Stimulated activated CD4-positive, alpha-beta T cell treated with anti-CD3 and anti-CD28 coated beads, Interleukin-1b, Interleukin-23, amount 100 ng/mL, for 4 hours (primary cell): Measurements from ENCODE around the gene NAP1L4.
"Not testable (repeated sequence)": the region's sequence is repeated elsewhere in the genome, so short reads cannot be mapped to it uniquely, and the experiment has no call there.

Source experiments
- DNase-seq, 2 donors: peaks; one replicate each; pipeline ENCODE4 v3.0.0-alpha.2; 2020; ENCODE audit warnings: low read depth in 2 of 2

NAP1L4 gene

DNA sequence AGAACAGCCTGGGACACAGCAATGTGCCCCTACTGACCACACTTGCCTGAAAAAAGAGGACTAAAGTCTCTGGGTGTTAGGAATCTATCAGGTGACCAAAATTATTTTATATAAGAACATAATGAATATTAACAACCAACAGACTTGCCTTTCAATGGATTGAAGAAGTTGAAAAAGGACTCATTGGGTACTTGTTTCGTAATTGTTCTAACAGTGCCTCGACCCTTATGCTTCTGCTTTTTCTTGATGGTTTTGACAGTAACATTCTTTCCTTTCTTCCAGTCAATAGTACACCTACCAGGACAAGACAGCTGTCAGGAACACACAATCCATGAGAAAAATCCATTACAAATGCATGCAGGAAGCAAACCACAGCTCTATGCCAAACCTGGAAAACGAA is 33.9 kb downstream of the NAP1L4 start:
- no peak for DNase-seq

DNA sequence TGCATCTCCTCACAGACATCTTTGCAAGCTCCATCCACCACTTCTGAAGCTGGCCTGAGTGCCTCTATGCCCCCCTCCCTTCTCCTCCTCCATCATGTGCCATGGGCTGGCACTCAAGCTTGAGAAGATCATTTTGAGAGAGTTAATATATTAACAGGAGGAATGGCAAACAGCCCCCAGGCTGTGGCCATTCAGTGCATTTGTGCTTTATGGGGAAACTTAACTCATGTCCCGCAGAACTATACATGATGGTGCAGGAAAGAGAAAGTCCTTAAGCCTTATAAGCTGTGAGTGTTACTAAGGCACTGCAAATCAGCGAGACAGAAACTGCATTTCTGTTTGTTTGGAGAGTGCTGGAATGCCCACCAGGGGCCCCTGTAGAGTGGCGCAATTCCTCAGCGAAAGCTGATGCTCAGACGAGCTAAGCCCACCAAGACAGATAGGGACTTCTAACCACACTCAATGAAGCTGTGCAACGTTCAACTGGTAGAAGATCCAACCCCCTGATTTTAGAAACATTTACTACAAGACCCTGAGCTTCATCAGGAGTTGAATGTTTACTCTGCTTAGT is 36.1 kb downstream of the NAP1L4 start:
- DNase-seq, result no peak

DNA sequence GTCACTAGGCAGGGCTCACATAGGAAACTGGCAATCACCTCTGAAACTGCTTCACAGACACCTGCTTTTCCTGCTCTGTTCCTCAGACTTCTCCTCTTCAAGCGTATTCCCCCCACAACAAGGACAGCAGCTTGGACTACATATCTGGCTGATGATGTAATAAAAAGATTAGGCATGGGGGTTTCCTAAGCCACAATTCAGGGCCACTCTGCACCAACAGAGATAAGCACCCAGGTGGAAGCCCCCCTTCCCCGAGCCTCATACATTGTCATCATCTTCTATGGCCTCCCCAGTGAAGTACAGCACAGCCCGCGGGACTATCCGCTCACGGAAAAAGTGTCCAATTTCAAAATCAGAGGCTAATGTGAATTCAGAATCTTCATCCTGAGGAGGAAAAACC is 37.9 kb downstream of the NAP1L4 start:
- no peak for DNase-seq

DNA sequence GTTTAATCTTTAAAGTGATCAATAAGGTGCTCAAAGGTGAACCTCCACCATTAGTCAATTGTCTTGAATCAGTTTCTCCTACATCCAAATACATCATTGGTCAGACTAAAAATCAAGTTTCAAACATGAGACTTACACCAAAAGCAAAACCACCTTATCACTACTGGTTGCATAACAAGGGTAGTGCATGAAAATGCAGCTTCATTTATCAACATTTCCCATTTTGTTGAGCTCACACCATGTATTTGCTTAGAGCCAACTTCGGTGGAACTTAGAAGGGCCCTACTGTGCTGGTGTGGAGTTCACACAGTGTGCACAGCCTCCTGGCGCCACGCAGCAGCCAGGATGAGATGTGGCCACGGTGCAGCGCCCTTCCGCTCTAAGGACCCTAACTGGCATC is 39.8 kb downstream of the NAP1L4 start:
- DNase-seq, result no peak

DNA sequence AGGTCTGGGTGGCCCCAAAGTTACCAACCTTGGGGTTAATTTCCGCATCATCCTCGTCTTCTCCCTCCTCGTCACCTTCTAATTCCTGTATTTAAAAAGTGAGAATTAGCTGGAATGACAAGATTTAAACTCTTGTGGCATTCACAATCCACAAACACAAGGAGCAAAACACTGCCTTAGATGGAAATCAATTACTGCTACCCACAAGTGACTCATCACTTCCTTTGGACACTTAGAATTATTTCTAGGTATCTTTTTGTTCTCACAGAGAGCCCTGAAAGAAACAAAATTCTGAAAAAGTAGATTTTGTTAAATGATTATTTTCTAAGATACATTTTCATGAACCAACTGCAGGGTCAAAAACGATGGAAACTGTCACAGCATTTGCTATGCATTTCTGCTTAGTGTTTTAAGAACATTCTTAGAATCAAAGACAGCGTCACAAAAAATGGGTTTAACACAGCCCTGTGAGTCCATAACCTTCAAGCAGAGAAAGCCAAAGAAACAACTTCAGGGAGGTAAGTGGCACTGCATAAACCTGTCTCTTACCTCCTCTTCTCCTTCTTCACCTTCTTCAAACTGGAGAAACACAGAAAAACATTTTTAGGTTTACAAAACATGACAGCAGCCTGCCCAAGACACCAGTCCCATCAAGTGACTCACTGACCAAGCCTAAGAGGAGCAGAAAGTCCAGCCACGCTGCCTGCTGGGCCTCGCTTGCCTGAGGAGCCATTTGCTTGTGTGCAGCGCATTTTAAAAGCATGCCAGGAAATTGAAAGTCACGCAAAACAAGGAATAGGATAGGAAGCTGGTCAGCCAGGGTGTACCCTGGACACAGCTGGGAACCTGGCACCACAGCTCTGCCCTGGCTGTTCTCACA is 40.7 kb downstream of the NAP1L4 start:
- DNase-seq, result no peak

DNA sequence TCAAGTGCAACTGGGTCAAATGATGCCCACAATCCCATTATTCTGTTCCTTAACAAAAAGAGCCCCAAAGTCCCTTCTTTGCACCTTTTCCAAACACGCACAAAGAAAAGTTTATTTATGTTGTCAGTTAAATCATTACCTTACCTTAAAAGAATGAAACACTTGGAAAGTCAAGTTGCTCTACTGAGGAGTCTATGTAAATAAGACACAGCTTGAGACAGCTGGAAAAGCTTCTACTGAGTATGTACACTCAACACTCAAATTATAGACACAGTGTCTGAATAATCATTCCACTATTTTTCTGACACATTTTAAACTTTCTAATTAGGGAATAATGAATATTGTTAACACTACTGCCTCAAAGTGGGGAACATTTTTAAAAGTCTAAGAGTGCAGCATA is 41.3 kb downstream of the NAP1L4 start:
- DNase-seq, result no peak

DNA sequence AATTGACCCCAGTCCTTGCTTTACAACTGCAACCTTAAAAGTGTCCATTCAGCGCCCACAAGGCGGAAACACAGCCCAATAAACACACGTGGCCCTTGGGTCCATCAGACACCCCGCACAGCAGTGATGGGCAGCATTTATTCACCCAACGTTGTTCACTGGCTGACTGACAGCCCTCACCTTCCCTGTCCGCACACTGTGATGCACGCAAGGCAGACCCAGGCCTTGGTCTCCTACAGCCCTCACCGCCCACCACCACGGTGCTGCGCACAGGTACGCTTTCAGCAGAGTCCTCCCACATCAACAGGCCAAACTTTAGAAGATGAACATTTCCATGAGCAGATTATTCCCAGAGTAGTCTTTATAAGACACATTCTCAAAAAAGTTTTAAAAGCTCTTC is 42.2 kb downstream of the NAP1L4 start:
- no peak for DNase-seq

DNA sequence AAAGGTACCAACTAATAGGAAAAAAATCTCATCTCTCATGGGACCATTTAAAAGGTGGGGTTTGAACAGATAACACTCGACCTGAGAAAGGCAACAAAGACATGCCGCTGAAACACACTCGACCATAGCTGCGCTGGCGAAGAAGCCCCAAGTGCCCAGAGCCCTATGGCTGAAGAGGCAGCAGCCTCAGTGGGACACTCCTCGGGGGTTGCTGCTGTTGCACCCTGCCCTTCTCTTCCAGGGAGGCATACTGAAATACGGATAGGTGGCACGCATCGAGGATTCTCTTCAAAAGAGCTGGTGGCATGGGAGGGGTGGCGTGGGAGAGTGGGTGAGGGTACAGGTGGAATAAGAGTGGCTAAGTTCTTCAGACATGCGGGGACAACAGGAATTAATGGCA is 44.4 kb downstream of the NAP1L4 start:
- no peak for DNase-seq

DNA sequence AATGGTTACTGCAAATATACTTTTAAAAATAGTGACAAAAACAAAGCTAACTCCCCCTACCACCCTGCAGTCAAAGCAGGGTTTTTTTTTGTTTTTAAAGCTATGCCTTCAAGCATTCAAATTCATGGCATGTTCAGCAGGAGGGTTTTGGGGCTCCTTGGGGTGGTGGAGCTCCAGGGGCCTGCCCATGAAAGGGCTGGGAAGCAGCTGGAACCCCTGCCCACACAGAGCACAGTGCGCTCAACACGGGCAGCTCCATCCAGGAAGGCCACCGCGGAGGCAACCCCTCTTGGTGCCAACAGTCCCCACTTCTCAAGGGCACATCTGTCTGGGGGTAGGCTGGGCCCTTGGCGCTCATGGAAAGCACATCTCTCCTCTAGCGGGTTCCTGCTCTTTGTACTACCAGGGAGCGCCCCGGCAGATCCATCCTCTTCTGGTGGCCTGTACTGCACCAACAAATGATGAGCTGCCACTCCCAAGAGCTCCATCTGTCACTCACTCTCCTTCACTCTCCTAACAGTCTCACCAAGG is 46.3 kb downstream of the NAP1L4 start:
- DNase-seq, result no peak

DNA sequence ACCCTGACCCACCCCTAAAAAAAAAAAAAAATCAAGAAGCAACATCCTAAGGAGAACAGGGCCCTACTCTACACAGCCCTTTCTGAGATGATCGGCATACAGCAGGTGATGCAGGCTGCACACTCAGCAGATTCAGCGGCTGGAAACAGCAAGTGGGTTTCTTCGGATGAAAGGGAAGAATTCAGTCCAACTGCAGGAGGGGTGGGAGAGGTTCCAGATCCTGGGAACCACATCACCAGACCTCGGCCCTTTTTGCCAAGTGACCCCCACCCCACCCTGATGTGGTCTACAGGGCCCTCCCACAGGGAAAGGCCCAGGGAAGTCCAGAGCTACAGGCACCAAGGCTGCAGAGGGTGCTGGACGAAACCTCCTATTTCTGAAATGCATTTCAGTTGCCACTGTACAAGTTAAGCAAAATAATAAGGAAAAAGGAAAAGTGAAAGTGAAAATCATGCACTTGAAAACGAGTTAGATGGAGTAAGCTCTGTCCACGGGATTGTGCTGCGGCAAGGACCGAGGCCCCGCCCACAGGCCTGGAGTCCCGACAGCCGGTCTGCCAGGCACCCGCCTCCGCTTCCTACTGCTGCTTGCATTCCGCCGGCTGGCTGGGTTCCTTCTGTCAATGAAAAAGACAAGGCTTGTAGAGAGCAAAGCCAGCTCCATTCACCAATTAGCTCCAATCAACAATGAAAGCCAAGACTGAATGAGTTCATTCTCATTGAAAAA is 46.9 kb downstream of the NAP1L4 start:
- no peak for DNase-seq

DNA sequence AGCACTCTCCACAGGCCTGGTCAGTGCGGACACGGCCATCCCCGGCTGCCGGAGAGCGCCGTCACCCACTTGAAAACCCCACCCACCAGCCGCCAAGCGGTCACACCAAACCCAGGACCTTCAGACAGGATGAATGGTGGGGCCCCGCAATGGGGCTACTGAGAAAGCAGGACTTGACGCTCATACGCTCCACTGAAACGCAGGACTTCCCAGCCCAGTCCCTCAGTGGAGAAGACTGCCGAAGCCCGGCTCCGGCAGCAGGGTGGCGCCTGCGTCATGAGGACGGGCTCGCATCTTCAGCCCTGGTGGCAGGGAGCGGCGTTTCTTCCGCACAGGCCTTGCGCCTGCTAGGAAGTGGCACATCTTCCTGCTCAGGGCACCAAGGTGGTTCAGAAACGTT is 47.6 kb downstream of the NAP1L4 start:
- no peak for DNase-seq

DNA sequence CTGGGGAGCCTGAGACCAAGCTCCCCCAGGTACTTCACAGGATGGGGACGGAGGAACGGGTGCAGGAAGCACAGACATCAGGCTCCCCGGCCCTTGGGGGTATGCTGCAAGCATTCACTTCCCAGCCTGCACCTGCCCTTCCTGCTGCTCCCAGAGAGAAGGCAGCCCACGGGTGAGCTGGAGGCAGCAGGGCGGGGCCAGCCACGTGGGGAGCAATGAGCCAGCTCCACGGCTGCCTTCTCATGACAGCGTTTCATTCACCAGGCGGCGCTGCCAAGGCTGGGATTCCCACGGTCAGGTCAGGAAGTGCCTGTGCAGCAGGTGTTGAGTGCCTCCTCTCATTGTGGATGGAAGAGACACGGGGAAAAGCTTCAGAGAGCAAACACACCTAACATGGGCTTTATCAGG is 48.4 kb downstream of the NAP1L4 start:
- no peak for DNase-seq

DNA sequence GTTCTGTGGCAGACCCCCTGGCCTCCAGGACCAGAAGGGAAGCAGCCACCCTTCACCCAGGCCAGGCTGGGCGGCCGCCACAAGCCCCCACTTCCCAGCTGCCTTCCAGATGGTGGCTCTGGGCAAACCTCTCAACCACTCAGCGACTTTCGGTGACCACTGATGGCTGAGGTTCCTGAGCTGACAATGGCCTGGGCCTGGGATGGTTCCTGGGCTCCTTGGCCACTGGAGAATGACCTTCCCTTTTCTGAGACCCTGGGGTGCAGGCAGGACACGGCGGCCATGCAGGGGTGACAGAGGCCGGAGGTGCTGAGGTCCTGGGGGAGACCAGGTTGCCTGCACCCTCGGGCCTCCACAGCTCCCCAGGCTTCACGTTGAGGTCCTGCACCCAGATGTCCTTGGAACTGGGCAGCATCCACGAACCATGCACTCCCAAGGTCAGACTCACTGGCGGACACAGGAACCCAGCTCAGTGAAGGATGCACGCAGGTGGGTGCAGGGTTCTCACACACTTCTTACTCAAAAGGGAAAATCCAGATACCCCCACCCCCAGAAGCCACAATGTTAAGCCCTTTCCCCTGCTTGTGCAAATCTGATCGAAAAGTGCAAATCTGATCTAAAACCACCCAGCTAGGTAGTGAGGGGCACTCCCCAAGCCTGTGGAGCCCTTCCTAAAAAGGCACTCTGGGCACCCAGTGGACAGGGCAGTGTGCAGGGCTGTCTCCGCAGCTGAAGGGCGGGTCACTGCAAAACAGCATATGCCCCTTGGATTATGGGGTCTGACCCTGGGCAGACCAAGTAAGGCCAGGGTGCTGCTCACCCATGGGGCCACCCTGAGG is 49.0 kb downstream of the NAP1L4 start:
- no peak for DNase-seq

DNA sequence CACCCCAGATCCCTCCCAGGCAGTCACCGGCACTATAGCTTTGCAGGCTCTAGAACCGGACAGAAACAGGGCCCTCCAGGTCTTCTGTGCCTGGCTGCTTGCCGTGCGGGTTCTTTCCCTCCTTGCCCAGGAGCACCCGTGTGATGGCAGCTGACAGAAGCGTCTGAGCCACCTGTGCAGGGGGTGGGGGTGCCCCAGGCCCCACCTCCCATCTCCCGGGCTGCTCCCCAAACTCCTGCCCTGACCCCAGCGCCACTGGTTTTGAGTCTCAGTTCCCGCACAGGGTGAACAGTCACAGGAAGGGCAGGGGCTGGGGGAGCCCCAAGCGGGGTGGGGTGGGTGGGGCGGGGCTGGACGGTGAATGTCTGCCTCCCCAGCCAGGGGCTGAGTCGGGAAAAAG is 49.7 kb downstream of the NAP1L4 start:
- DNase-seq, result no peak

DNA sequence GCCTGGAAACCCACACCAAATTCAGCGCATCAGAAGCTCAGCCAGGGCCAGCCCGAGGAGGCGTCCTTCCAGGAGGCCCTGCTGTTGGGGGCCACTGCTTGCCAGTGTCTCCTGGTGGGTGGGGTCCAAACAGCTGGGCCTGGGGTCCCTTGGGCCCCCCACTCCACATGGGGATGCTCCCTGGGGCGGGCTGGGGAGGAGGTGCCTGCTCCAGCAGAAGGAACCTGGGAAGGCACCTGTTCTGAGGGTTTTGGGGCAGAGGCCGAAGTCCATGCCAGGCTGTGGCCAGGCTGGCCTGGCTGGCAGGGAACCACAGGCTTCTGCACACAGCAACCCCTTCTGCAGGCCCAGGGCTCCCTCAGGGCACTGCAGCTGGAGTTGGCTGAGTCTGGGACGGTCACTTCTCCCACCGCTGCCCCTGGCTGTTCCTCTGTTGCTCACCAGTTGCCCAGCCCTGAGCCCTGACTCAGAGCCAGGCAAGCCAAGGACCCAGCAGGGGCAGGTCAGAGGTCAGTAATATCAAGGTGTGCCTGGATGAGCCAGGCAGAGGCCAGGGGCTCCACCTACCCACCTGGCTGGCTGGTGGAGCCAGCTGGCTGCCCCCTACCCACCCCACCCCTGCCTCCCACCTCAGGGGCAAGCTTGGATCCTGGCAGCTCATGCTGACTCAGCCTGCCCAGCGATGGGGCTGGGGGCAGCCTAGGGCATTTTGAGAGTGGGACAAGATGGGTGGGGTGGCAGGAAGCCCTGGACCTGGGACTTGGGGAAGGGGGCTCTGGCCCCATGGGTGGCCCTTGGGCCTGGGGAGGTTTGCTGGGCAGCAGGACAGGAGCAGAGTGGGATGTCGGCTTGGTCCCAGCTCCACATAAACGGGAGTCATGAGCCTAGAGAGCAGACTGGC is 51.0 kb downstream of the NAP1L4 start:
- DNase-seq, result no peak

DNA sequence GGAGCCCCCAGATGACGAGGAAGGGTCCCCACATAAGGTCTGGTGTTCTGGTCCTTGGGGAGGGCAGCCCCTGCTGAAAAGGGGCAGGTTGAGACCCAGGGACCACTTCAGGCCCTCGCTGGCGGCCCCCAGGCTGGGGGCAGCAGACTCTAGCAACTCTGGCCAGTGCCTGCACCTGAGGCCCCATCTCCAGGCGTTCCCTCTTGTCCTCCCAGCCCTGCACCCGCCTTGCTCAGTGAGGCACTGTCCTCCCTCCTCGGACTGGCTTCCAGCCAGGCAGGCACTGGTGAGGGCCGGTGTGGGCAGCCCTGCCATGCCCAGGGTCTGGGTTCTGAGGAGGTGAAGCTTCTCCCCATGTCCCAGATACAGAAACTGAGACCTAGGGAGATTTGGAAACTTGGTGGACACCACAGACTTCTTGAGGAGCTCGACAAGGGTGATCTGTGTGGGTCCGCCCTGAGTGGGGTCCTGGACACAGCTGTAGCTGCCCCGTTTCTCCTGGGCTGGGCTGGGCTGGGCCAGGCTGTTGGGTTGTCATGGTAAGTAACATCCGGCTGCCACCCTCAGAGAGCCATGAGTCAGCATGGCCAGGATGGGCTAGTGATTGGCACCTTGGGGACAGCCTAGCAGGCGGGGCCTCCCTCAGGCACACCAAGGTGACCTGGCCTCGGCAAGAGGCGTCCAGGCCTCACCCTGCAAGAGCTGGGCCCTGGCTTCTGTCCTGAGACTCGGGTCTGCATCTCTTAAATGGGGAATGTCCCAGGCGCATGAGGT is 51.8 kb downstream of the NAP1L4 start:
- DNase-seq, result no peak

DNA sequence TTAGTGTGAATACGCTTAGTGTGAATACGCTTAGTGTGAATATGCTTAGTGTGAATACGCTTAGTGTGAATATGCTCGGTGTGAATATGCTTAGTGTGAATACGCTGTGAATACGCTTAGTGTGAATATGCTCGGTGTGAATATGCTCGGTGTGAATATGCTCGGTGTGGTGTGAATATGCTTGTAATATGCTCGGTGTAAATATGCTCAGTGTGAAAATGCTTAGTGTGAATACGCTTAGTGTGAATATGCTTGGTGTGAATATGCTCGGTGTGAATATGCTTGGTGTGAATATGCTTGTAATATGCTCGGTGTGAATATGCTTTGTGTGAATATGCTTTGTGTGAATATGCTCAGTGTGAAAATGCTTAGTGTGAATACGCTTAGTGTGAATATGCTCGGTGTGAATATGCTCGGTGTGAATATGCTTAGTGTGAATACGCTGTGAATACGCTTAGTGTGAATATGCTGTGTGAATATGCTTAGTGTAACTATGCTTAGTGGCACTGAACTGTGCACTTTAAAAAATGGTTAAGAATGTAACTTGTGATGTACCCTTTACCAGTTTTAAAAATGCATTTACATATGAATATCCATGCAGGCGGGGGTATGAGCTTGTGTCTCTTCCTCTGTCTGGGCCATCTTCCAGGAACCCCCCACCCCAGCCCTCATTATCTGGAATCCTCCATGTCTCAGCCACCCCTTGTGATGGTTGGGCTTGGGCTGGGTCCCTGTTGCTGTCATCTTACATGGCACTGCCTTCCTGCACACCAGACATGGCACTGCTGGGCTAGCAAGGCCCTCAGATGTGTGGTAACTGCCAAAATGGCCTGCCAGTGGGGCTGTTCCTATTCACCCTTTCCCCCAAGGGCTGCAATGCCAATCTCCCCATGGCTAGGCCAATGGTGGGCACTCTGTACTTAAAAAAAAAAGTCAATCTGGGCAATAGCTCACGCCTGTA is 53.4 kb downstream of the NAP1L4 start:
- not testable (repeated sequence) for DNase-seq

DNA sequence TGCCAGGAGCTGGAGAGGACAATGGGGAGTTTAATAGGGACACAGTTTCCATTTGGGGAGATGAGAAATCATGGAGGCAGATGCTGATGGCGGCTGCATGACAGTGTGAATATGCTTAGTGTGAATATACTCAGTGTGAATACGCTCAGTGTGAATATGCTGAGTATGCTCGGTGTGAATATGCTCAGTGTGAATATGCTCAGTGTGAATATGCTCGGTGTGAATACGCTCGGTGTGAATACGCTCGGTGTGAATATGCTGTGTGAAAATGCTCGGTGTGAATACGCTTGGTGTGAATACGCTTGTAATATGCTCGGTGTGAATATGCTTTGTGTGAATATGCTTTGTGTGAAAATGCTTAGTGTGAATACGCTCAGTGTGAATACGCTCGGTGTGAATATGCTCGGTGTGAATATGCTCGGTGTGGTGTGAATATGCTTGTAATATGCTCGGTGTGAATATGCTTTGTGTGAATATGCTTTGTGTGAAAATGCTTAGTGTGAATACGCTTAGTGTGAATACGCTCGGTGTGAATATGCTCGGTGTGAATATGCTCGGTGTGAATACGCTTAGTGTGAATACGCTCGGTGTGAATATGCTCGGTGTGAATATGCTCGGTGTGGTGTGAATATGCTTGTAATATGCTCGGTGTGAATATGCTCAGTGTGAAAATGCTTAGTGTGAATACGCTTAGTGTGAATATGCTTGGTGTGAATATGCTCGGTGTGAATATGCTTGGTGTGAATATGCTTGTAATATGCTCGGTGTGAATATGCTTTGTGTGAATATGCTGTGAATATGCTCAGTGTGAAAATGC is 54.3 kb downstream of the NAP1L4 start:
- DNase-seq, result not testable (repeated sequence)
